ENCODE measurements around the gene PRSS21.

PRSS21 gene

GRCh38 chr16:2819179-2819938 lies 2.3 kb downstream of the PRSS21 start:
- no peak for TF ChIP-seq CTCF (IDR thresholded peaks at IDR 0.05; ENCODE audit: low read depth, low read length)
- no peak overlapping the region for H3K4me3 ChIP-seq (ENCODE audit: low read depth, low read length)

- no peak overlapping the region for H3K4me3 ChIP-seq (ENCODE audit: low read depth, low read length)
- no peak for TF ChIP-seq CTCF (IDR thresholded peaks at IDR 0.05; ENCODE audit: low read depth, low read length)
These were observed 3.1 kb downstream of the PRSS21 start for GRCh38 chr16:2819939-2820835.

- H3K4me3 ChIP-seq (ENCODE audit: low read depth, low read length), result no peak overlapping the region
- TF ChIP-seq CTCF (IDR thresholded peaks at IDR 0.05; ENCODE audit: low read depth, low read length), result no peak
These were observed 3.9 kb downstream of the PRSS21 start for GRCh38 chr16:2820836-2821486.

GRCh38 chr16:2821487-2822157 lies 4.6 kb downstream of the PRSS21 start:
- TF ChIP-seq CTCF (IDR thresholded peaks at IDR 0.05; ENCODE audit: low read depth, low read length), result no peak
- H3K4me3 ChIP-seq (ENCODE audit: low read depth, low read length), result no peak overlapping the region

GRCh38 chr16:2822158-2822495 lies 5.1 kb downstream of the PRSS21 start:
- no peak overlapping the region for H3K4me3 ChIP-seq (ENCODE audit: low read depth, low read length)
- TF ChIP-seq CTCF (IDR thresholded peaks at IDR 0.05; ENCODE audit: low read depth, low read length), result no peak

- no peak overlapping the region for H3K4me3 ChIP-seq (ENCODE audit: low read depth, low read length)
These were observed 5.5 kb downstream of the PRSS21 start for GRCh38 chr16:2822496-2822895.

More at GRCh38 chr16:2822496-2822895, 5.5 kb downstream of the PRSS21 start:
- no peak for TF ChIP-seq CTCF (IDR thresholded peaks at IDR 0.05; ENCODE audit: low read depth, low read length)
